ENCODE results near the gene KLRC4. TPM values are rescaled to one million over a fixed set of nuclear protein-coding genes. Genes with fewer than 3 reads are reported as not detected.
"Not testable (repeated sequence)": the region's sequence is repeated elsewhere in the genome, so short reads cannot be mapped to it uniquely, and the experiment has no call there.

The KLRC4 gene
- total RNA-seq, 1 donor from 2014 or later: not detected

DNA sequence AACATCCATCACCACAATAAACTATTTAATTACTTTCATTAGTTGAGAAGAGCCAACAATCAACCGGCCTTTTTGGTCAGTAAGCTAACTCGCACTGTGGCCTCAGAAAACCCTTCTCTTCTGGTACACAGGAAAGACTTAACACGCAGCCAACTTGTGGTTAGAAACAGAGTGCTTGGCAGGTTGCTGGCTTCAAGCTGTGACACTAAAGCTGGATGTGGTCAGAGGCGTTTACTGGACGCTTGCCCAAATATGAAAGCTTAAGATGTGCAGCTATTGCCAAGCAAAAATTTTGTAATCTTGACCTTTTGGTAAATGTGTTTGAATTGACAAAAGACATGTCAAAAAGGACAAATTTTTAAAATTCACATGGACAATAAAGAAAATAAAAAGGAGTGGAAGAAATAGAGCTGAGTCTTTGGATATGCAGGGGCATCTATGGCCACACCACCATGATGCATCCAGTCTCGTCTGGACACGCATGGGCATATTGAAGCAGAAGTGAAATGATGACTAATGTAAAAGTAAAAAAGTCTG lies 17.1 kb downstream of the KLRC4 start:
- Histone ChIP-seq H3K27me3 (no peaks in the 10 kb centered on the region), H3K9me3 (no peaks in the 10 kb centered on the region), H3K4me3 (no peak overlapping the region), H3K27ac (no peak overlapping the region), H3K4me1 (no peaks in the 10 kb centered on the region), H3K36me3 (no peaks in the 10 kb centered on the region)
- no peak for DNase-seq (ENCODE audit: extremely low spot score in 2 of 2)
- TF ChIP-seq POLR2AphosphoS5 (IDR thresholded peaks at IDR 0.05; ENCODE audit: insufficient read depth in 1 of 2, low read depth in 1 of 2) (no peak), POLR2A (IDR thresholded peaks at IDR 0.05) (no peak)
- TF ChIP-seq, protein P1, sequence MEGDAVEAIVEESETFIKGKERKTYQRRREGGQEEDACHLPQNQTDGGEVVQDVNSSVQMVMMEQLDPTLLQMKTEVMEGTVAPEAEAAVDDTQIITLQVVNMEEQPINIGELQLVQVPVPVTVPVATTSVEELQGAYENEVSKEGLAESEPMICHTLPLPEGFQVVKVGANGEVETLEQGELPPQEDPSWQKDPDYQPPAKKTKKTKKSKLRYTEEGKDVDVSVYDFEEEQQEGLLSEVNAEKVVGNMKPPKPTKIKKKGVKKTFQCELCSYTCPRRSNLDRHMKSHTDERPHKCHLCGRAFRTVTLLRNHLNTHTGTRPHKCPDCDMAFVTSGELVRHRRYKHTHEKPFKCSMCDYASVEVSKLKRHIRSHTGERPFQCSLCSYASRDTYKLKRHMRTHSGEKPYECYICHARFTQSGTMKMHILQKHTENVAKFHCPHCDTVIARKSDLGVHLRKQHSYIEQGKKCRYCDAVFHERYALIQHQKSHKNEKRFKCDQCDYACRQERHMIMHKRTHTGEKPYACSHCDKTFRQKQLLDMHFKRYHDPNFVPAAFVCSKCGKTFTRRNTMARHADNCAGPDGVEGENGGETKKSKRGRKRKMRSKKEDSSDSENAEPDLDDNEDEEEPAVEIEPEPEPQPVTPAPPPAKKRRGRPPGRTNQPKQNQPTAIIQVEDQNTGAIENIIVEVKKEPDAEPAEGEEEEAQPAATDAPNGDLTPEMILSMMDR (IDR thresholded peaks at IDR 0.05): no peak
- intact Hi-C loops (cut with DNase I): no loop called here

DNA sequence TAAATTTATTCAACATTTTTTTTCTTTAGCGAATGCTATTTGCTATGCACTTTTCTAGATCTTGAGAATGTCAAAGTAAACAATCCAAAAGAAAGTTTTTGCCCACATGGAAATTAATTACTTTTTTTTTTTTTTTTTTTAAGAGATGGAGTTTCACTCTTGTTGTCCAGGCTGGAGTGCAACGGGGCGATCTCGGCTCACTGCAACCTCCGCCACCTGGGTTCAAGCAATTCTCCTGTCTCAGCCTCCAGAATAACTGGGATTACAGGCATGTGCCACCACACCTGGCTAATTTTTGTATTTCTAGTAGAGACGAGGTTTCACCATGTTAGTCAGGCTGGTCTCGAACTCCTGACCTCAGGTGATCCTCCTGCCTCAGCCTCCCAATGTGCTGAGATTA lies 18.6 kb downstream of the KLRC4 start:
- H3K4me3 ChIP-seq; H3K4me1 ChIP-seq; DNase-seq (ENCODE audit: extremely low spot score in 2 of 2); H3K27me3 ChIP-seq; H3K9me3 ChIP-seq; H3K36me3 ChIP-seq; intact Hi-C loops (cut with DNase I); H3K27ac ChIP-seq: not testable (repeated sequence)

DNA sequence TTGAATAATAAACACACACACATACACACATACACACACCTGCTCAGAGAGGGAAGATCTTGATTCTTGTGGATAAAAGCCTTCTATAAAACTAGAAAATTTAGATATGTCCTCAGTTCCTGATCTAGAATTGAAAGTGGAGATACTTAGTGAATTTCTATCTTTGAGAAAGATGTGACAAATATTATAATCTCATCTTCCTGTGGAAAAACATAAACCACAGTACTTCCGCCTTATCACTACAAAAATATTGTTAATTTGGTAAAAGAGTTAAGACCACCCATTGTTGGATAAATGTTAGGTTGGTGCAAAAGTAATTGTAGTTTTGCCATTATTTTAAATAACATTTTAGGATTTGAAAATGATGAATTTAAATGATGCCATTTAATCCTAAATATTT lies 19.7 kb downstream of the KLRC4 start, which contains the start of gene KLRK1:
Gene KLRK1 (minus strand): TSS at position 138 of the 400 bp plus-strand sequence. CDS start 1,231 bp downstream, outside the sequence.
- Histone ChIP-seq H3K36me3 (no peaks in the 10 kb centered on the region), H3K4me1 (no peaks in the 10 kb centered on the region), H3K27me3 (no peaks in the 10 kb centered on the region), H3K9me3 (no peaks in the 10 kb centered on the region), H3K27ac (no peak within 1 kb of the TSS), H3K4me3 (no peak within 1 kb of the TSS)
- no peak for DNase-seq (ENCODE audit: extremely low spot score in 2 of 2)
- TF ChIP-seq, protein P1 (IDR thresholded peaks at IDR 0.05): no peak
- intact Hi-C loops (cut with DNase I): no loop called here

DNA sequence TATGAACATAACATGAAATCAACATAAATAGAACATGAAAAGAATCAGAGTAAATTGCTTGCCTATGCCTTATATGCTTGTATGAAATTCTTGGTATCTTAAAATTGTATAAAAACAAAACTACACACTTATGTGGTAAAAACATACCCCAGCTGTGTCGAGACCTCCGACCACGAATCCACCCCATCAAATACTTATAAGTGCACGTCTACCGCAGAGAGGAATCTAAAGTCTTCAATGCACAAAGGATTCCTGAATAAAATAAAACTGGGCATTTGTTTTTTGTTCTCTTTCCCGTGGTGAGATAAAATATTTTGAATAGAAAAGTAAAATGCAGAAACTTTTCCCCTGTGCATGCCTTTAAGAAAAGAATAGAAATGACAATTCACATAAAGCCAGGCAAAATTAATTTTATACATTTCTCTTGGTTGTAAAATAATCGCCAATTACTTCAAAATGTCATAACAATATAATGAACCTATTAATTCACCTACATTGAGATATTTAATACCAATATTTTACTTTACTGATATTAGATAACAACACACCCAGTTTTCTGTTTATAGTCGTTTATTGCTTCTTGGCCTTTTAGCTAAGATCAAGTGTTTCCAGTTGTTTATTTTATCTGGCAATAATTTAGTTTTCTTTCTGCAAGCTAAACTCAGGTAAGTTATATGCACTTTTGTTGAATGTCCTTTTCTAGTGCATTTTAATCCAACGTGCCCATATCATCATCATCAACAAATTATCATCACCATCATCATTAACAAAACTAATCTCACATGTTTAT lies 20.7 kb downstream of the KLRC4 start:
- H3K36me3 ChIP-seq: no peaks in the 10 kb centered on the region
- no peaks in the 10 kb centered on the region for H3K4me1 ChIP-seq

DNA sequence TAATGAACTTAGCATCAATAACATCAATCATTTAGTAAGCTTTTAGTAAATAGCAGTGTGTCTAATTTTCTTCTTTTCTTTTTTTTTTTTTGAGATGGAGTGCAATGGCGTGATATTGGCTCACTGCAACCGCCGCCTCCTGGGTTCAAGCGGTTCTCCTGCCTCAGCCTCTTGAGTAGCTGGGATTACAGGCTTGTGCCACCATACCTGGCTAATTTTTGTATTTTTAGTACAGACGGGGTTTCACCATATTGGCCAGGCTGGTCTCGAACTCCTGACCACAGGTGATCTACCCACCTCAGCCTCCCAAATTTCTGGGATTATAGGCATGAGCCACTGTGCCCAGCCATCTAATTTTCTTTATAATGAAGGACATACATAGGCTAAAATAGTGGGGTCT lies 22.1 kb downstream of the KLRC4 start:
- H3K9me3 ChIP-seq; H3K27ac ChIP-seq; H3K36me3 ChIP-seq; H3K4me3 ChIP-seq; intact Hi-C loops (cut with DNase I); H3K4me1 ChIP-seq; DNase-seq (ENCODE audit: extremely low spot score in 2 of 2); H3K27me3 ChIP-seq: not testable (repeated sequence)

More for the DNA sequence above, 20.7 kb downstream of the KLRC4 start:
- H3K9me3 ChIP-seq: no peaks in the 10 kb centered on the region
- H3K27me3 ChIP-seq: no peaks in the 10 kb centered on the region
- intact Hi-C loops (cut with DNase I): no loop called here
- no peak for TF ChIP-seq POLR2A (IDR thresholded peaks at IDR 0.05)
- TF ChIP-seq, protein P1 (IDR thresholded peaks at IDR 0.05): no peak
- TF ChIP-seq POLR2AphosphoS5 (IDR thresholded peaks at IDR 0.05; ENCODE audit: insufficient read depth in 1 of 2, low read depth in 1 of 2): no peak
- no peak overlapping the region for H3K4me3 ChIP-seq
- no peak for DNase-seq (ENCODE audit: extremely low spot score in 2 of 2)
- no peak overlapping the region for H3K27ac ChIP-seq

DNA sequence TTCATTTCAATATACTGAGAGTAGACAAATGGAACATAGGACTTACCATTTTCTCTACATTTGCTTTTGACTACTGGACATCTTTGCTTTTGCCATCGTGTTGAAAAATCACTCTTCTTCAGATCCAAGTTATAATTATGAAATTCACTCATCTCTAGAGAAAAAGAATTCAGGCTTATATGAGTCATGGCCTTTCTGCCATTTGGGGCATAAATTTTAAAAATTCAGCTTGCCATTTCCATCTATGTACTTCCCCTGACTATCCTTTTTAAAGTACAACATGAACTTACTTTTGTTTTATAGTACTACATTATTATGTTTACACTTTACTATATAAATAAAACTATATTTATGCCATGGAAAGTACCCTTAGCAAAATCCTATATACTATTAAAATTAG lies 22.7 kb downstream of the KLRC4 start:
- no peak overlapping the region for H3K4me3 ChIP-seq
- H3K36me3 ChIP-seq: no peaks in the 10 kb centered on the region
- no peak for DNase-seq (ENCODE audit: extremely low spot score in 2 of 2)
- TF ChIP-seq, protein P1 (IDR thresholded peaks at IDR 0.05): no peak
- TF ChIP-seq POLR2A (IDR thresholded peaks at IDR 0.05) (no peak), POLR2AphosphoS5 (IDR thresholded peaks at IDR 0.05; ENCODE audit: insufficient read depth in 1 of 2, low read depth in 1 of 2) (no peak)
- H3K27me3 ChIP-seq: no peaks in the 10 kb centered on the region
- intact Hi-C loops (cut with DNase I): no loop called here
- H3K27ac ChIP-seq: no peak overlapping the region
- no peaks in the 10 kb centered on the region for H3K4me1 ChIP-seq
- no peaks in the 10 kb centered on the region for H3K9me3 ChIP-seq
